ENCODE results near the gene ABCG1.
"Not testable (repeated sequence)": the region's sequence is repeated elsewhere in the genome, so short reads cannot be mapped to it uniquely, and the experiment has no call there.

Gene ABCG1

GRCh38 chr21:42285569-42286245 lies 66.8 kb downstream of the ABCG1 start:
- no peak for DNase-seq (ENCODE audit: low read depth, low spot score)
- H3K27ac ChIP-seq, result no peak overlapping the region

- no peak overlapping the region for H3K27ac ChIP-seq
- DNase-seq (ENCODE audit: low read depth, low spot score), result no peak
Measured at GRCh38 chr21:42286416-42286815, 67.5 kb downstream of the ABCG1 start.

DNA sequence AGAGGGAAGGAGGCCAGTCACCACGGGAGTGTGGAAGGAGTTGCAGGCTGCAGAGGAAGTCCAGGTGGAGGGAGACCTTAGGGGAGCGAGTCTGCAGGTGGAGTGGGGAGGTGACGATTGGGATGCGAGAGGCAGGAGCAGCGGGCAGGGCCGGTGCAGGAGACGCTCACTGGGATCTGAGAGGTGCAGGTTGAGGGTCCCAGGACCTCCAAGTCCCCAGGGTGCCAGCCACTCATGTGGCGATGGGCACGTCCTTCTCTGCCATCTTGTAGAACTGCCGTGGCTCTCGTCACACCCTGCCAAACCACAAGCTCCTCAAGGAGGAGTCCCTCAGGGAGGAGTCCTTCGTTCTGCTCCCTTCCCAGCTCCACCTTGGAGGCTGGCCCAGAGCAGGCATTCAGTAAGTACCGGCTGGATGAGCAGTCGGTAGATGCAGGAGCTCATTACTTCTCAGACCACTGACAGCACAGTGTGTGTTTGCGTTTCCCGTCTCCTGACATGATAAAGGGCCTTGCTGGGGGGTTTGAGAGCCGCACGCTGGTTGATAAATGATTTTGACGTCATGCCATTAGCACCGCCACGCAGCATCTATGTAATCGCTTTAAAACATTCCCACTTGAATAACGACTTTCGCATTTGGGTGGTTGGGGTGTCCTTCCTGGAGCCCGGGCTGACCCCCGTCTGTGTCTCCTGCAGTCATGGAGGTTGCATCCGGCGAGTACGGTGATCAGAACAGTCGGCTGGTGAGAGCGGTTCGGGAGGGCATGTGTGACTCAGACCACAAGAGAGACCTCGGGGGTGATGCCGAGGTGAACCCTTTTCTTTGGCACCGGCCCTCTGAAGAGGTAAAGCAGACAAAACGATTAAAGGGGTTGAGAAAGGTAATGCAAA lies 68.5 kb downstream of the ABCG1 start:
- H3K27ac ChIP-seq, result no peak overlapping the region
- no peak for DNase-seq (ENCODE audit: low read depth, low spot score)

DNA sequence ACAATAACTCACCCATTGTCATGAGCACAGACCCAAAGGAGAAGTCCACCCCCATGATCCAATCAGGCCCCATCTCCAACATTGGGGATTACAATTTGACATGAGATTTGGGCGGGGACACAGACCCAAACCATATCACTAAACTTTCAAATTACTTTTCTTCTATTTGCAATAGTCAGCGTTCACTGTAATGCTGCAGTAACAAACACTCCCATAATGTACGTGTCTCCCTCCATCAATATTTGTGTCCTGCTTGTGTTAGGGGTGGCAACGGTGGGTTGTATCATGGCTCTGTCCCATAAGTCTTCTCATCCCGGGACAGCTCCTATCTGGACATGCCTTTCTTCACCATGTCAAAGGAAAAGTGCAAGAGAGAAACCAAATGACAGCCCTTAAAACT lies 70.0 kb downstream of the ABCG1 start:
- no peak for DNase-seq (ENCODE audit: low read depth, low spot score)
- H3K27ac ChIP-seq, result no peak overlapping the region

DNA sequence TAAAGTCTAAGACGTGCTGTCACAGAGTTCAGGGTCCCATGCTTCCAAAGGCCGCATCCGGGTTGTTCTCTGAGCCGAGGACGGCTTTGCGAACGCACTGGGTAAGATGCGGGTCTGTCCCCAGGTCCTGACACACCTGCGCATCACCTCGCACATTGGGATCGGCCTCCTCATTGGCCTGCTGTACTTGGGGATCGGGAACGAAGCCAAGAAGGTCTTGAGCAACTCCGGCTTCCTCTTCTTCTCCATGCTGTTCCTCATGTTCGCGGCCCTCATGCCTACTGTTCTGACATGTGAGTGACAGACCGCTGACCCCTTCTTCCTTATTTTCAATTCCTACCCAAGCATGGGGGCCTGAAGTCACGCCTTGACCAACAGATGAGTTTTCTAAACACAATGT lies 71.0 kb downstream of the ABCG1 start:
- DNase-seq (ENCODE audit: low read depth, low spot score), result no peak
- no peak overlapping the region for H3K27ac ChIP-seq

GRCh38 chr21:42290505-42290904 lies 71.6 kb downstream of the ABCG1 start:
- no peak for DNase-seq (ENCODE audit: low read depth, low spot score)

GRCh38 chr21:42291003-42291750 lies 72.2 kb downstream of the ABCG1 start:
- no peak for DNase-seq (ENCODE audit: low read depth, low spot score)
- H3K27ac ChIP-seq, result no peak overlapping the region

More at GRCh38 chr21:42290505-42290904, 71.6 kb downstream of the ABCG1 start:
- H3K27ac ChIP-seq, result no peak overlapping the region

DNA sequence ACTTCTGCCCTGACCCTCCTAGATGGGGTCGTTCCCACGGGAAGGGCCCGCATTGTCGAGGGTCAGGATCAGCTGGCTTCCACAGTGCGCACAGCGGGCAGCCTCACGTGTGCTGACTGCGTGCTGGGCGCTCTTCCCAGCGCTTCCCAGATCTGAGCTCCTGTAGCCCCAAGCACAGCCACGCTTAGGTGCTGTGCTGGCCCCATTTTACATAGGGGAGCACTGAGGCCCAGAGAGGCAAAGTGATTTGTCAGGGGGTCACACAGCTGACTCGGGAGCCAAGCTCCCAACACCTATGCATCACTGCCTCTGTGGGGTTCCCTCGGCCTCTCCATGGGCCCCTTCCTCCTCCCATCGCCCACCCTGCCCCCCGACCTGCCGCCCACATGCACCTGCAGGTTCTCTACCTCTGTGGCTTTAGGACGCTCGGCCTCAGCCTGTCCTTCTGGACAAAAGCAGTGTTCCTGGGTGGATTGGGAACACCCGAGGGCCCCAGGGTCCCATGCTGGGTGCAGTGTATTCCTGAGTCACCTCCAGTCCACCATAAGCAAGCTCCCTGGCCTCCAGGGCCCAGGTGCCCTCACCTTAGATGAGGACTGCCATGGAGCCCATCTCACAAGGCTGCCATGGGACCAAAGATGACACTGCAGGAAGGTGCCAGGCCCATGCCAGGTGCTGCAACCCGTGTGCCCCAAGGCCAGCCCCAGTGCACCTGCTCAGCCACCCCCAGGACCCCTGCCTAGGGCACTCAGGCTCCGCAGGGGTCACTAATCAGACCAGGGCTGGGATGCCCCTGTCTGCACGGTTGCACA lies 73.0 kb downstream of the ABCG1 start:
- no peak overlapping the region for H3K27ac ChIP-seq
- no peak for DNase-seq (ENCODE audit: low read depth, low spot score)

DNA sequence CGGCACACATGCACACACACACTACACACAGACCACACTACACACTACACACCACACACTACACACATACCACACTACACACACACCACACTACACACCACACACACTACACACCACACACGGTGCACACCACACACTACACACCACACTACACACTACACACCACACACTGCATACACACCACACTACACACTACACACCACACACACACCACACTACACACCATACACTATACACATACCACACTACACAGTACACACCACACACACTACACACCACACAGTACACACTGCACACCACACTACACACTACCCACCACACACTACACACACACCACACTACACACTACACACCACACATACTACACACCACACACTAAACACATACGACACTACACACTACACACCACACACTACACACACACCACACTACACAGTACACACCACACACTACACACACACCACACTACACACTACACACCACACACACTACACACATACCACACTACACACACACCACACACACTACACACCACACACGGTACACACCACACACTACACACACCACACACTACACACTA lies 73.7 kb downstream of the ABCG1 start:
- not testable (repeated sequence) for DNase-seq (ENCODE audit: low read depth, low spot score)

DNA sequence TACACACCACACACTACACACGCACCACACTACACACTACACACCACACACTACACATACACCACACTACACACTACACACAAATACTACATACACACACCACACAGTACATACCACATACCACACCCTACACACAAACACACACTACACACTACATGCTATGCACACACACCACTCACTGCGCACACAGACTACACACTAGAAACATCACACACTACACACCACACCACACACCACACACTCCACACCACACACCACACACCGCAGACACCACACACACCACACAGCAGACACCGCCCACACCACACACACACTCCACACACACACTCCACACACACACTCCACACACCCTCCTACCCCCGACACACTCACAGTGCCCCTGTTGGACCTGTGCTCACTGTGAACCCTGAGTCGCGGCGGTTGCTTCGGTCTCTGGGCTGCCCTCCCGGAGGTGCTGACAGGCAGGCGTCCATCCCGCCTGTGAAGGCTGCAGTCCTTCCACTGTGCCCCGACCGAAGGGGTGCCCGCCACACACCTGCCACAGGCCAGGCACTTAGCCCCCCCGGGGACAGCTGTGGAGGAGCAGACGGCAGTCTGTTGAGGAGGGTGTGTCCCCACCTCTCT lies 74.8 kb downstream of the ABCG1 start:
- DNase-seq (ENCODE audit: low read depth, low spot score), result no peak
- H3K27ac ChIP-seq, result no peak overlapping the region

More for the DNA sequence above, 73.7 kb downstream of the ABCG1 start:
- H3K27ac ChIP-seq, result not testable (repeated sequence)

DNA sequence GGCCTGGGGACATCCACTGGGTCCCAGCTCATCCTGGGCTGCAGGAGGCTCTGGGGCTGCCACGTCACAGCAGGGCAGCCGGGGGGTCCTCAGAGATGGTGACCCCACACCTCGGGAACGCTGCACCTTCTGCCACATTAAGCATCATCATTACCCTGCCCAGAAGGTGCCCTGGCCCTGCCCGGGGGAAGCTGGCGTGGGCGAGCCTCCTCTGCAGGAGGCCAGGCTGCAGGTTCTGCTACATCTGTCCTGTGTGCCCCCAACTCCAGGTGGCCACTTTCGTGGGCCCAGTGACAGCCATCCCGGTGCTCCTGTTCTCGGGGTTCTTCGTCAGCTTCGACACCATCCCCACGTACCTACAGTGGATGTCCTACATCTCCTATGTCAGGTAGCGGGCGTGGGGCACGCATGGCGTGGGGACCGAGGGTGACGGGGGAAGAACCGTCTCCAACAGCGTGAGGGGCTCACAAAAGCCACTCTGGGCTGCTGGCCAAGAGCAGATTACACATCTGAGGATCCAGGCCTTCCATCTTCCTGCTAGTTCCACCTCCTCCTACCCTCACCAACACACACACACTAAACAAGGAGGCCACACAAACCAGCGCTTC lies 75.4 kb downstream of the ABCG1 start:
- DNase-seq (ENCODE audit: low read depth, low spot score), result no peak
- H3K27ac ChIP-seq, result no peak overlapping the region

DNA sequence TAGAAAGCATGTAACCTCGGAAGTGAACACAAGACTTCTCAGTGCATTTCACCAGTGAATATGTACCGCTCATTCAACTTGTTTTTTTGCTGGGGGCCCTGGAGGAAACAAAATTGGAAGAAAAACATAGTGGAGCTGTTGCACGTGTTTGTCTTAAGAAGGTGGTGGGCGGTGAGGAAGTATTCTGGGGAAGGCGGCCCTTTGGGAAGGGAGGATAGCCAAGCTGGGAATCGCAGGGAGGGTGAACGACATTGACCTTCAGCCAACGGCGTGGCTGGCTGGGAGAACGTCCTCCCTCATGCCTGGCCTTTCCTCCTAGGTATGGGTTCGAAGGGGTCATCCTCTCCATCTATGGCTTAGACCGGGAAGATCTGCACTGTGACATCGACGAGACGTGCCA lies 76.9 kb downstream of the ABCG1 start:
- DNase-seq (ENCODE audit: low read depth, low spot score), result no peak
- H3K27ac ChIP-seq, result no peak overlapping the region

GRCh38 chr21:42296501-42296900 lies 77.6 kb downstream of the ABCG1 start:
- H3K27ac ChIP-seq, result no peak overlapping the region
- no peak for DNase-seq (ENCODE audit: low read depth, low spot score)

DNA sequence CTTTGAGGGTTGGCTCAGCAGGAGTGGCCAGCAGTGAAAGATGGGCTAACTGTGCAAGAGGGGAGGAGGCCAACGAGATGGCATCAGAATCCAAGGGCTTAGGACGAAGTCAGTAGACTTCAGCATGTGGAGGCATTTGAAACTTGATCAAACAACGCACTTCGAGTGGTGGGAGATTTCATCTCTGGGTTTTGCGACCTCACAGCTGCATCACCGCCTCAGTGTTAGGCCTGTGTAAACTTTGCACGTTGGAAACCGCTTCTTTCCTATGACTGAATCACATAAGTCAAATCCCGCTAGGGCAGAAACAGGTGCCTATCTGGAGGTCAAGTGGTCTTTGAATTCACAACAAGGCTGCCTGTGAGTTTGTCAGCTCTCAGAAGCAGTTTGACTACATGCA lies 78.4 kb downstream of the ABCG1 start:
- H3K27ac ChIP-seq, result no peak overlapping the region
- no peak for DNase-seq (ENCODE audit: low read depth, low spot score)

- no peak for DNase-seq (ENCODE audit: low read depth, low spot score)
- H3K27ac ChIP-seq, result no peak overlapping the region
Measured at GRCh38 chr21:42298237-42298636, 79.3 kb downstream of the ABCG1 start.

DNA sequence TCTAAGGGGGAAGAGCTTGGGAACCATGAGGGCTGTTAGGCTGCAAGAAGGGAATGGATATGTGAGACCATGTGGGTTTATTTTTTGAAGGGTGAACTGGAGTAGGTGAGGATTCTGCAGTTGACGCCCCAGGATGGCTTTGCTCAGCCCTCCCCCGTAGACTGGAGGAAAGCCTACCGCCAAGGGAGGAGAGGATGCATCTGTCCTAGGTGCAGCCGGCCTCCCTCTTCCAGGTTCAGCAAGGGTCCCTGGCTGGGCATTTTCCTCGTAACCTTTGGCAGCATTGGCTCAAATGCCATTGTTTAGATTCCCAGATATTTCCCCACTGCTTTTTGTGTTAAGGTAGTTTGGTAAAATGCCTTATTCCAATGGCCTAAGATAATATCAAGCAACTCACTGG lies 79.7 kb downstream of the ABCG1 start:
- no peak overlapping the region for H3K27ac ChIP-seq
- DNase-seq (ENCODE audit: low read depth, low spot score), result no peak

- no peak overlapping the region for H3K27ac ChIP-seq
- DNase-seq (ENCODE audit: low read depth, low spot score), result no peak
Measured at GRCh38 chr21:42299324-42300044, 80.5 kb downstream of the ABCG1 start.

DNA sequence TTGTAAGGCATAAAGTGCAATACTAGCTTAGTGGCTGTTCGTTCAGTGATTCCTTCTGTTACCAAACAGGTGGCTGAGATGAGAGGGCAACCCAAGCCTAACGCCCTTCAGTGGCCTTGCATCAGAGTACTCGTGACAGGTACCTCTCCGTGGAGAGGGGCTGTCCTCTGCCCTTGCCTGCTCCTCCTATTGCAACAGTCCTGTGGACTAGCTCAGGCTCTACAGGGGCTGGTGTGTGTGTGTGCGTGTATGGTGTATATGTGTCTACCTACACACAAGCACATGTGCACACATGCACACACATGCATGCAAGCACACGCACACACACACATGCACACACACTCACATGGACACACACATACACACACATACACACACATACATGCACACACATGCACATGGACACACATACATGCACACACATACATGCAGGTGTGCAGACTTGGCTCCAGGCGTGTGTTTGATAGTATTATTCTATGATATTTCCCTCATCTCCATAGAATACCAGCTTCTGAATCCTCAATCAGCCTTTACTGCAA lies 81.2 kb downstream of the ABCG1 start:
- no peak overlapping the region for H3K27ac ChIP-seq
- DNase-seq (ENCODE audit: low read depth, low spot score), result no peak
